HEK293 (cell line): Measurements from ENCODE around the gene ITPRIPL2.

Experiments
- CTCF ChIA-PET: fragments of 350-600 bp; formaldehyde crosslinking; extraction: SDS; loops from one replicate; lab custom pipeline; 2021; ENCODE audit warnings: antibody characterized with exemption; lab: Yijun Ruan, JAX
- POLR2A ChIA-PET: fragments of 300-600 bp; formaldehyde crosslinking; extraction: SDS; loops from one replicate; lab custom pipeline; 2020; ENCODE audit warnings: antibody characterized with exemption, inconsistent platforms; lab: Yijun Ruan, JAX
- H3K27ac ChIP-seq: fragments of 200-500 bp; sonication (Bioruptor generic); 2 replicates; pipeline ENCODE4 v1.5.1; 2014; ENCODE audit warnings: low read depth, low read length, control low read depth, inconsistent platforms; ENCODE audit errors: extremely low read depth
- H3K36me3 ChIP-seq, 2 experiments: fragments of 200-500 bp in 1 of 2; sonication (Bioruptor generic) in 1 of 2; 1 replicate in 1 of 2; 2 replicates in 1 of 2; pipeline ENCODE4 v1.5.1; 2014 to 2017; ENCODE audit warnings: inconsistent platforms in 2 of 2, low read length in 2 of 2; ENCODE audit not compliant: control insufficient read depth in 2 of 2, insufficient read depth in 1 of 2
- H3K4me1 ChIP-seq: fragments of 200-500 bp; sonication (Bioruptor generic); 2 replicates; pipeline ENCODE4 v1.5.1; 2014; ENCODE audit warnings: mild to moderate bottlenecking, low read length, inconsistent platforms; ENCODE audit not compliant: control insufficient read depth, insufficient read depth
- H3K4me3 ChIP-seq: 2 replicates; pipeline ENCODE4 v1.5.1; 2011; ENCODE audit warnings: low read depth, mild to moderate bottlenecking, control low read depth, low read length, moderate library complexity
- H3K9me3 ChIP-seq: fragments of 200-500 bp; sonication (Bioruptor generic); 2 replicates; pipeline ENCODE4 v1.5.1; 2014; ENCODE audit warnings: low read depth, low read length, inconsistent platforms; ENCODE audit not compliant: control insufficient read depth, insufficient read depth
- ATF2 ChIP-seq: fragments of 450-650 bp; formaldehyde crosslinking; IDR thresholded peaks from 2 replicates; pipeline ENCODE4 v1.5.1; 2016; ENCODE audit warnings: missing biosample characterization, missing genetic modification characterization, low read depth
- GLIS2 ChIP-seq: fragments of 450-650 bp; formaldehyde crosslinking; IDR thresholded peaks from 2 replicates; pipeline ENCODE4 v1.5.1; 2016; ENCODE audit warnings: missing biosample characterization, missing genetic modification characterization
- HOXA7 ChIP-seq: sonication (generic); formaldehyde crosslinking; IDR thresholded peaks from 2 replicates; pipeline ENCODE4 v1.8.1; 2022; ENCODE audit warnings: missing genetic modification reagents, borderline replicate concordance
- HOXD13 ChIP-seq: sonication (generic); formaldehyde crosslinking; IDR thresholded peaks from 2 replicates; pipeline ENCODE4 v1.8.0; 2022; ENCODE audit warnings: missing genetic modification reagents, borderline replicate concordance
- KLF10 ChIP-seq: fragments of 450-650 bp; IDR thresholded peaks from 2 replicates; pipeline ENCODE4 v1.5.1; 2018; ENCODE audit warnings: missing biosample characterization, mild to moderate bottlenecking, missing genetic modification characterization
- KLF9 ChIP-seq: fragments of 450-650 bp; formaldehyde crosslinking; IDR thresholded peaks from 2 replicates; pipeline ENCODE4 v1.5.1; 2016; ENCODE audit warnings: missing biosample characterization, missing genetic modification characterization, low read depth
- SCRT1 ChIP-seq: fragments of 450-650 bp; formaldehyde crosslinking; IDR thresholded peaks from 2 replicates; pipeline ENCODE4 v1.5.1; 2016; ENCODE audit warnings: missing biosample characterization, missing genetic modification characterization, borderline replicate concordance
- SP3 ChIP-seq: fragments of 450-650 bp; formaldehyde crosslinking; IDR thresholded peaks from 2 replicates; pipeline ENCODE4 v1.5.1; 2016; ENCODE audit warnings: missing biosample characterization, missing genetic modification characterization
- TRIM28 ChIP-seq: IDR thresholded peaks from 2 replicates; pipeline ENCODE4 v1.6.1; 2011; ENCODE audit warnings: low read length, control low read depth, borderline replicate concordance
- ZBTB26 ChIP-seq: fragments of 450-650 bp; formaldehyde crosslinking; optimal IDR thresholded peaks from 2 replicates; pipeline ENCODE3; 2016; ENCODE audit warnings: missing biosample characterization, mild to moderate bottlenecking, missing genetic modification characterization
- ZBTB48 ChIP-seq: fragments of 450-650 bp; formaldehyde crosslinking; IDR thresholded peaks from 2 replicates; pipeline ENCODE4 v1.5.1; 2016; ENCODE audit warnings: missing biosample characterization, missing genetic modification characterization
- ZBTB8A ChIP-seq: fragments of 450-650 bp; formaldehyde crosslinking; IDR thresholded peaks from 2 replicates; pipeline ENCODE4 v1.5.1; 2016; ENCODE audit warnings: missing biosample characterization, missing genetic modification characterization
- ZFHX2 ChIP-seq: fragments of 450-650 bp; formaldehyde crosslinking; conservative IDR thresholded peaks from 2 replicates; pipeline ENCODE4 v1.5.1; 2016; ENCODE audit warnings: missing biosample characterization, missing genetic modification characterization
- ZFP41 ChIP-seq: fragments of 450-650 bp; formaldehyde crosslinking; IDR thresholded peaks from 2 replicates; pipeline ENCODE4 v1.5.1; 2016; ENCODE audit warnings: missing biosample characterization, missing genetic modification characterization, borderline replicate concordance
- ZNF184 ChIP-seq: fragments of 450-650 bp; IDR thresholded peaks from 2 replicates; pipeline ENCODE4 v1.5.1; 2018; ENCODE audit warnings: missing biosample characterization, mild to moderate bottlenecking, missing genetic modification characterization
- ZNF214 ChIP-seq: fragments of 450-650 bp; formaldehyde crosslinking; IDR thresholded peaks from 2 replicates; pipeline ENCODE4 v1.5.1; 2017; ENCODE audit warnings: missing biosample characterization, mild to moderate bottlenecking, missing genetic modification characterization, borderline replicate concordance
- ZNF311 ChIP-seq: fragments of 450-650 bp; formaldehyde crosslinking; IDR thresholded peaks from 2 replicates; pipeline ENCODE4 v1.5.1; 2017; ENCODE audit warnings: missing biosample characterization, missing genetic modification characterization, borderline replicate concordance
- ZNF394 ChIP-seq: fragments of 450-650 bp; formaldehyde crosslinking; IDR thresholded peaks from 2 replicates; pipeline ENCODE4 v1.5.1; 2016; ENCODE audit warnings: missing biosample characterization, missing genetic modification characterization, mild to moderate bottlenecking, moderate library complexity, borderline replicate concordance
- ZNF473 ChIP-seq: fragments of 450-650 bp; formaldehyde crosslinking; IDR thresholded peaks from 2 replicates; pipeline ENCODE4 v1.5.1; 2017; ENCODE audit warnings: missing biosample characterization, missing genetic modification characterization
- ZNF501 ChIP-seq: fragments of 450-650 bp; formaldehyde crosslinking; IDR thresholded peaks from 2 replicates; pipeline ENCODE4 v1.5.1; 2016; ENCODE audit warnings: missing biosample characterization, missing genetic modification characterization
- ZNF558 ChIP-seq: fragments of 450-650 bp; formaldehyde crosslinking; IDR thresholded peaks from 2 replicates; pipeline ENCODE4 v1.5.1; 2016; ENCODE audit warnings: missing biosample characterization, missing genetic modification characterization
- ZNF585B ChIP-seq: fragments of 450-650 bp; formaldehyde crosslinking; IDR thresholded peaks from 2 replicates; pipeline ENCODE4 v1.5.1; 2016; ENCODE audit warnings: missing biosample characterization, missing genetic modification characterization
- ZNF600 ChIP-seq: fragments of 450-650 bp; formaldehyde crosslinking; IDR thresholded peaks from 2 replicates; pipeline ENCODE4 v1.5.1; 2016; ENCODE audit warnings: missing biosample characterization, missing genetic modification characterization
- ZNF785 ChIP-seq: fragments of 450-650 bp; formaldehyde crosslinking; IDR thresholded peaks from 2 replicates; pipeline ENCODE4 v1.5.1; 2016; ENCODE audit warnings: missing biosample characterization, missing genetic modification characterization
- ZNF830 ChIP-seq: fragments of 450-650 bp; IDR thresholded peaks from 2 replicates; pipeline ENCODE4 v1.5.0; 2018; ENCODE audit warnings: missing biosample characterization, missing genetic modification characterization, low read depth, mild to moderate bottlenecking, moderate library complexity
- TF ChIP-seq, protein P1 (sequence below): fragments of 450-650 bp; formaldehyde crosslinking; IDR thresholded peaks from 2 replicates; pipeline ENCODE4 v1.5.1; 2016; ENCODE audit warnings: missing biosample characterization, missing genetic modification characterization
- TF ChIP-seq, protein P2 (sequence below): fragments of 450-650 bp; IDR thresholded peaks from 2 replicates; pipeline ENCODE4 v1.5.1; 2018; ENCODE audit warnings: missing biosample characterization, mild to moderate bottlenecking, missing genetic modification characterization

The ITPRIPL2 gene

DNA sequence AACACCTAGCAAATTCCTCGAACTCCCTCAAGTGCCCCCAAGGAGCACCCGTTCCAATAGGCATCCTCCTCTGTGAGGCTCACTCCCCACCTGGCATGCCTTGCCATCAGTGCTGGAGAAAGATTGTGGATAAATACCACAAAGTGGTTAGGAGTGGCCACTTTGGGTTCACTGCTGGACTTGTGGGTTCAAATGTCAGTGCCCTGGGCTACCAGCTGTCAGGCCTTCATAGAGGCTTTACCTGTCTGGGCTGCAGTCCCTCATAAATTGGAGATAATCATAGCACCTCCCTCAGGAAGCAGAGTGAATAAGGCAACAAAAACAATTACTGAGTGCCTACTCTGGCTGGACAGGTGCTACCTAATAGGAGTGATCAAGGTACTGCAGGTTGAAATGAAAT lies 52.7 kb downstream of the ITPRIPL2 start:
- H3K36me3 ChIP-seq: no peaks in the 10 kb centered on the region
- no peaks in the 10 kb centered on the region for H3K9me3 ChIP-seq
- no peak overlapping the region for H3K4me3 ChIP-seq
- no peak overlapping the region for H3K27ac ChIP-seq
- ChIA-PET CTCF (interaction anchor here (0.8 to 1.7 kb wide), 6 partner anchors 11 to 340 kb away, joined by 3 to 7 read pairs (median 4); no protein-coding TSS in a partner anchor), POLR2A (no interaction called here)
- no peaks in the 10 kb centered on the region for H3K4me1 ChIP-seq
- TF ChIP-seq ZNF785 (tag by site-specific recombination) (no peak), ZNF311 (tag by site-specific recombination) (no peak), ZFP41 (tag by site-specific recombination) (no peak), ZNF558 (tag by site-specific recombination) (no peak), ZFHX2 (tag by site-specific recombination) (no peak), SP3 (tag by site-specific recombination) (no peak), ZNF830 (tag by site-specific recombination) (no peak)

GRCh38 chr16:19167710-19168370 lies 54.1 kb downstream of the ITPRIPL2 start, which contains the start of gene SYT17:
Gene SYT17 (plus strand): TSS chr16:19168240. CDS start chr16:19168647, 407 bp downstream.
- H3K27ac ChIP-seq: no peak within 1 kb of the TSS; the same call in 1 of the 2 replicates
- TF ChIP-seq KLF10 (tag by site-specific recombination) (peak; percentile 43; the same call in 1 of the 2 replicates), ZNF830 (tag by site-specific recombination) (no peak), ZNF785 (tag by site-specific recombination) (no peak), ZFHX2 (tag by site-specific recombination) (peak; percentile 80), KLF9 (tag by site-specific recombination) (peak; percentile 37), SCRT1 (peak; percentile 92), ZNF501 (tag by site-specific recombination) (no peak), ZBTB26 (tag by site-specific recombination) (peak; percentile 59), ZNF184 (tag by site-specific recombination) (no peak), TRIM28 (no peak), ZBTB8A (tag by site-specific recombination) (peak; percentile 98), HOXD13 (no peak), ZNF473 (tag by site-specific recombination) (no peak), GLIS2 (tag by site-specific recombination) (peak; percentile 48), ZNF214 (no peak), ZNF585B (tag by site-specific recombination) (no peak), ZNF600 (tag by site-specific recombination) (peak; percentile 30; the same call in 1 of the 2 replicates), HOXA7 (CRISPR knock-in tag) (no peak), ZBTB48 (tag by site-specific recombination) (peak; percentile 56; the same call in 1 of the 2 replicates), ATF2 (tag by site-specific recombination) (no peak), SP3 (tag by site-specific recombination) (peak; percentile 64), ZNF394 (tag by site-specific recombination) (no peak)
- TF ChIP-seq, protein P1, sequence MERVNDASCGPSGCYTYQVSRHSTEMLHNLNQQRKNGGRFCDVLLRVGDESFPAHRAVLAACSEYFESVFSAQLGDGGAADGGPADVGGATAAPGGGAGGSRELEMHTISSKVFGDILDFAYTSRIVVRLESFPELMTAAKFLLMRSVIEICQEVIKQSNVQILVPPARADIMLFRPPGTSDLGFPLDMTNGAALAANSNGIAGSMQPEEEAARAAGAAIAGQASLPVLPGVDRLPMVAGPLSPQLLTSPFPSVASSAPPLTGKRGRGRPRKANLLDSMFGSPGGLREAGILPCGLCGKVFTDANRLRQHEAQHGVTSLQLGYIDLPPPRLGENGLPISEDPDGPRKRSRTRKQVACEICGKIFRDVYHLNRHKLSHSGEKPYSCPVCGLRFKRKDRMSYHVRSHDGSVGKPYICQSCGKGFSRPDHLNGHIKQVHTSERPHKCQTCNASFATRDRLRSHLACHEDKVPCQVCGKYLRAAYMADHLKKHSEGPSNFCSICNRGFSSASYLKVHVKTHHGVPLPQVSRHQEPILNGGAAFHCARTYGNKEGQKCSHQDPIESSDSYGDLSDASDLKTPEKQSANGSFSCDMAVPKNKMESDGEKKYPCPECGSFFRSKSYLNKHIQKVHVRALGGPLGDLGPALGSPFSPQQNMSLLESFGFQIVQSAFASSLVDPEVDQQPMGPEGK (tag by site-specific recombination): peak; percentile 60; the same call in 1 of the 2 replicates
- TF ChIP-seq, protein P2, sequence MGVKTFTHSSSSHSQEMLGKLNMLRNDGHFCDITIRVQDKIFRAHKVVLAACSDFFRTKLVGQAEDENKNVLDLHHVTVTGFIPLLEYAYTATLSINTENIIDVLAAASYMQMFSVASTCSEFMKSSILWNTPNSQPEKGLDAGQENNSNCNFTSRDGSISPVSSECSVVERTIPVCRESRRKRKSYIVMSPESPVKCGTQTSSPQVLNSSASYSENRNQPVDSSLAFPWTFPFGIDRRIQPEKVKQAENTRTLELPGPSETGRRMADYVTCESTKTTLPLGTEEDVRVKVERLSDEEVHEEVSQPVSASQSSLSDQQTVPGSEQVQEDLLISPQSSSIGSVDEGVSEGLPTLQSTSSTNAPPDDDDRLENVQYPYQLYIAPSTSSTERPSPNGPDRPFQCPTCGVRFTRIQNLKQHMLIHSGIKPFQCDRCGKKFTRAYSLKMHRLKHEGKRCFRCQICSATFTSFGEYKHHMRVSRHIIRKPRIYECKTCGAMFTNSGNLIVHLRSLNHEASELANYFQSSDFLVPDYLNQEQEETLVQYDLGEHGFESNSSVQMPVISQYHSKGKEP (tag by site-specific recombination): peak; percentile 30; the same call in 1 of the 2 replicates

More at GRCh38 chr16:19167710-19168370, 54.1 kb downstream of the ITPRIPL2 start, which contains the start of gene SYT17:
- no peaks in the 10 kb centered on the region for H3K9me3 ChIP-seq
- no peaks in the 10 kb centered on the region for H3K4me1 ChIP-seq
- ChIA-PET CTCF (interaction anchor here (1.7 kb wide), 1 partner anchor 9 kb away, joined by 7 read pairs; no protein-coding TSS in a partner anchor), POLR2A (no interaction called here)
- H3K4me3 ChIP-seq: peak within 1 kb of the TSS; percentile 54
- H3K36me3 ChIP-seq: no peaks in the 10 kb centered on the region
